ENCODE measurements around the gene KCNAB3.

KCNAB3 gene

GRCh38 chr17:7883781-7884386 lies 45.8 kb downstream of the KCNAB3 start:
- peak; percentile 31 for DNase-seq
- in situ Hi-C loops (cut with MboI; ENCODE audit: low pct_unique_long_range_greater_than_20kb, low sequenced_read_pairs): no loop called here

- no peak for DNase-seq
- in situ Hi-C loops (cut with MboI; ENCODE audit: low pct_unique_long_range_greater_than_20kb, low sequenced_read_pairs): no loop called here
Measured at GRCh38 chr17:7882629-7883028, 47.0 kb downstream of the KCNAB3 start.

- in situ Hi-C loops (cut with MboI; ENCODE audit: low pct_unique_long_range_greater_than_20kb, low sequenced_read_pairs): no loop called here
- no peak for DNase-seq
Measured at GRCh38 chr17:7882068-7882467, 47.6 kb downstream of the KCNAB3 start.

GRCh38 chr17:7881276-7882054 lies 48.2 kb downstream of the KCNAB3 start:
- no peak for DNase-seq
- in situ Hi-C loops (cut with MboI; ENCODE audit: low pct_unique_long_range_greater_than_20kb, low sequenced_read_pairs): no loop called here

GRCh38 chr17:7880076-7880868 lies 49.4 kb downstream of the KCNAB3 start:
- peak; percentile 59 for DNase-seq
- in situ Hi-C loops (cut with MboI; ENCODE audit: low pct_unique_long_range_greater_than_20kb, low sequenced_read_pairs): no loop called here

- in situ Hi-C loops (cut with MboI; ENCODE audit: low pct_unique_long_range_greater_than_20kb, low sequenced_read_pairs): no loop called here
- no peak for DNase-seq
Measured at GRCh38 chr17:7878234-7878633, 51.4 kb downstream of the KCNAB3 start.

- in situ Hi-C loops (cut with MboI; ENCODE audit: low pct_unique_long_range_greater_than_20kb, low sequenced_read_pairs): no loop called here
- DNase-seq: no peak
Measured at GRCh38 chr17:7875804-7876370, 53.8 kb downstream of the KCNAB3 start.

GRCh38 chr17:7873051-7873450 lies 56.6 kb downstream of the KCNAB3 start:
- no peak for DNase-seq
- in situ Hi-C loops (cut with MboI; ENCODE audit: low pct_unique_long_range_greater_than_20kb, low sequenced_read_pairs): no loop called here
